Subcutaneous abdominal adipose tissue (tissue), 5 donors: Measurements from ENCODE around the gene ADORA1.

ENCODE experiments used
- H3K27ac ChIP-seq: one replicate; pipeline ENCODE4 v1.7.0; 2013; ENCODE audit warnings: low read depth, mild to moderate bottlenecking, inconsistent platforms, low read length, moderate library complexity
- H3K27me3 ChIP-seq, 5 donors: one replicate each; pipeline ENCODE4 v1.7.0; 2013; ENCODE audit warnings: low read length in 5 of 5, inconsistent platforms in 1 of 5; ENCODE audit not compliant: control insufficient read depth in 5 of 5, insufficient read depth in 4 of 5
- H3K36me3 ChIP-seq, 5 donors: one replicate each; pipeline ENCODE4 v1.7.0; 2013; ENCODE audit warnings: low read length in 5 of 5; ENCODE audit not compliant: control insufficient read depth in 5 of 5, insufficient read depth in 5 of 5
- H3K4me1 ChIP-seq, 5 donors: one replicate each; pipeline ENCODE4 v1.7.0; 2013; ENCODE audit warnings: low read length in 5 of 5, mild to moderate bottlenecking in 3 of 5, moderate library complexity in 1 of 5; ENCODE audit not compliant: control insufficient read depth in 5 of 5, insufficient read depth in 5 of 5
- H3K4me3 ChIP-seq, 5 donors: one replicate each; pipeline ENCODE4 v1.7.0; 2013; ENCODE audit warnings: low read length in 5 of 5, low read depth in 1 of 5
- H3K9ac ChIP-seq, 5 donors: one replicate each; pipeline ENCODE4 v1.7.0; 2013; ENCODE audit warnings: low read length in 5 of 5, mild to moderate bottlenecking in 4 of 5, moderate library complexity in 3 of 5
- H3K9me3 ChIP-seq, 5 donors: one replicate each; pipeline ENCODE4 v1.7.0; 2013; ENCODE audit warnings: low read length in 5 of 5; ENCODE audit not compliant: control insufficient read depth in 5 of 5
- donor health status: healthy.
- donor health status: healthy.
- donor health status: healthy.
- donor health status: healthy.
- donor health status: healthy.

ADORA1 gene

GRCh38 chr1:203178083-203178482 is 50.6 kb downstream of the ADORA1 start:
- Histone ChIP-seq H3K9me3 (no peaks in the 10 kb centered on the region), H3K4me3 (no peak overlapping the region), H3K9ac (no peak overlapping the region), H3K36me3 (no peaks in the 10 kb centered on the region), H3K27me3 (peaks cover 0 to 2% (median 0%) of the 10 kb centered on the region in 5 donors), H3K27ac (no peak overlapping the region), H3K4me1 (peaks cover 0 to 19% (median 11%) of the 10 kb centered on the region in 5 donors)

GRCh38 chr1:203178821-203179666 is 51.5 kb downstream of the ADORA1 start:
- H3K4me1 ChIP-seq = peaks cover 0 to 19% (median 11%) of the 10 kb centered on the region in 5 donors

GRCh38 chr1:203179667-203180005 is 52.1 kb downstream of the ADORA1 start:
- Histone ChIP-seq H3K36me3 (no peaks in the 10 kb centered on the region), H3K4me1 (peaks cover 0 to 19% (median 11%) of the 10 kb centered on the region in 5 donors), H3K9me3 (no peaks in the 10 kb centered on the region), H3K4me3 (no peak overlapping the region), H3K9ac (no peak overlapping the region), H3K27ac (no peak overlapping the region), H3K27me3 (peaks cover 0 to 2% (median 0%) of the 10 kb centered on the region in 5 donors)

More at GRCh38 chr1:203178821-203179666, 51.5 kb downstream of the ADORA1 start:
- Histone ChIP-seq H3K36me3 (no peaks in the 10 kb centered on the region), H3K9ac (no peak overlapping the region), H3K27me3 (peaks cover 0 to 2% (median 0%) of the 10 kb centered on the region in 5 donors), H3K9me3 (no peaks in the 10 kb centered on the region), H3K4me3 (no peak overlapping the region), H3K27ac (no peak overlapping the region)

DNA sequence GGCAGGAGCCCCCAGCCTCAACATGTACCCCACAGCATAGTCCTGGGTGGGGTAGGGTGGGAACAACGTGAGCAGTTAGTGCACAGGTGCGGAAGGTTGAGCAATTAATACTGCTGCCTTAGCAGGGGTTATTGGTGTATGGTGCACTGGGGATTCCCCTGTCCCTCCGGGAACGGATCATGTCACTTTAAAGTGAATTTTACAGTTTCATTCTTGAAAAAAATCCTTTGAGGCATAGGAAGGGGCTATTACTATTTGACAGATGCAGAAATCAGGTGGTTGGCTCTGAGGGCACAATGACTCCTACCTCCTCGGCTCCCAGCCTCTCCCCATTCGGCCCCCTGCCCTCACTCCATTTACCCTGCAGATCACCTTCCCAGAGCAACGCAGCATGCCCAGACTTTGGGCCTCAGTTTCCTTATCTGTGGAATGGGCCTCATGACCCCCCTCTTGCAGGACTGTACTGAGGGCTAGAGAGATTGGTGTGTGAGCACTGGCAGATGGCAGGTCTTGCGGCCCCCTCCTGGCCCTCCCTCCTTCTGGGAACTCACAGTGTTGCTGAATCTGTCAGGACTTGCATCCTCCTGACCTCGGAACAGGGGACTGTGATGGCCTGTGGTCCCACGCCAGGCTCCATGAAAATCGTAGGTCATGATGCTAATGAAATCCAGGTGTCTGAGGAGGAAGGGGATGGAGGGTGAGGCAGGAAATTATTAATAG is 53.2 kb downstream of the ADORA1 start:
- Histone ChIP-seq H3K27ac (no peak overlapping the region), H3K9ac (no peak overlapping the region), H3K4me1 (peaks cover 0 to 15% (median 4%) of the 10 kb centered on the region in 5 donors), H3K36me3 (no peaks in the 10 kb centered on the region), H3K4me3 (no peak overlapping the region), H3K27me3 (peaks cover 0 to 2% (median 0%) of the 10 kb centered on the region in 5 donors), H3K9me3 (no peaks in the 10 kb centered on the region)

DNA sequence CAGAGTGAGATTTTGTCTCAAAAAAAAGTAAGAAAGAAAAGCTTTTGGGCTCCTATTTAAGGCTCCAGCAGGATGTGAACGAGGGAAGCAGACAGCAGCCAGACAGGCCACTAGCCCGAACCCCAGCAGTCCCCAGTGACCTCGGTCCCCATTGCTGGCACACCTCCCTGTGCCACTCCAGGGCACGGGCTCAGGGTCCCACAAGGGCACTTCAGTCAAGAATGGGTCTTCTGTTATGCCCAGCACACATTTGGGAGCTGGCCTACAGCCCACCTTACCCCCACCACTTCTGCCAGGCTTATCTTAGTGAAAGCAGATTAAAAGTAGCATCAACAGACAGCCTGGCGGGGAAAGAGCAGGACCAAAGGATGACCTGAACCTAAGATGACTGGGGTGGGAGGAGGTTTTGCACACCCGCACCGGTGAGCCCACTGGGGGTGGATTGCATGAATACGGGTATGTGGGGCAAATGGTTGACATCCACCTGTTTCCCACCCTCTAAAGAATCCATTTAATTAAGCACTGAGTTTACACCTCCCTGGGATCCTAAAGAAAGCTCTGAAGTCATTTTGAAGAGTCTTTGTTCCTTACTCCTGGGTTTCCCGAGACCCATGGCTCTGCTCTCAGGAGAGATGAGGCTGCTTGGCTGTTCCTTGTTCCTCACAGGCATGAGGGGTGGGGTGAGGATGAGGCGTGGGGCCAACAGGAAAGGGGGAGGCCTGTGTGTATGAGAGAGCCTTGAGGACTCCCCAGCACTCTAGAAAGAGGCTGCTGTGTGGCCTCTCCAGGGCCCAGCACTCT is 54.3 kb downstream of the ADORA1 start:
- H3K27ac ChIP-seq = no peak overlapping the region
- no peak overlapping the region for H3K9ac ChIP-seq
- peaks cover 0 to 2% (median 0%) of the 10 kb centered on the region in 5 donors for H3K27me3 ChIP-seq
- no peak overlapping the region for H3K4me3 ChIP-seq
- peaks cover 0 to 14% (median 5%) of the 10 kb centered on the region in 5 donors for H3K4me1 ChIP-seq
- H3K36me3 ChIP-seq = no peaks in the 10 kb centered on the region
- no peaks in the 10 kb centered on the region for H3K9me3 ChIP-seq

DNA sequence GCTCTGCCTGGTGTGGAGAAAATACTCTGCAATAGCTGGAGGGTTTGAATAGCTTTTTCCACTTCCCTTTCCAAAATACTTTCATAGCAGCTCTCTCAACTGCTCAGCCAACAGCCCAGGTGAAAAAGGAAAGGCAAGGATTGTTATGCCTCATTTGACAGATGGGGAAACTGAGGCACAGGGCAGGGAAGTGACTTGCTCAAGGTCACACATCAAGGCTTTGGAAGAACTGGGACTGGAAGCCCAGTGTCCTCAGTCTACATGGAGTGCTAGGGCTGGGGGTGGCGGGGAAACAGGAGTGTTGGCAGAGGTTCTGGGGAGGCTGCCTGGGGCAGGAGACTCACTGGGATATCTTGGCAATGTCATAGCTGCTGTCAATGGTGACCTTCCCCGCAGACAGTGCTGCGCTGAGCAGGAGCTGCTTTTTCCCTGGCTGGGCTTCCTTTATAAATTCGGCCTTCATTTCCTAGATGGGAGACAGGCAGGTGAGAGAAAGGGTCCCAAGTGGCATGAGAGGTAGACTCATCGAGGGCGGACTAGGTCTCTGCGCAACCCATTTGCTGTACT is 54.9 kb downstream of the ADORA1 start:
- peaks cover 0 to 17% (median 10%) of the 10 kb centered on the region in 5 donors for H3K4me1 ChIP-seq
- peaks cover 0 to 2% (median 0%) of the 10 kb centered on the region in 5 donors for H3K27me3 ChIP-seq
- H3K27ac ChIP-seq = no peak overlapping the region
- no peak overlapping the region for H3K9ac ChIP-seq
- H3K36me3 ChIP-seq = no peaks in the 10 kb centered on the region
- no peaks in the 10 kb centered on the region for H3K9me3 ChIP-seq
- H3K4me3 ChIP-seq = no peak overlapping the region

GRCh38 chr1:203183828-203184227 is 56.3 kb downstream of the ADORA1 start:
- Histone ChIP-seq H3K4me3 (no peak overlapping the region), H3K27ac (no peak overlapping the region), H3K36me3 (no peaks in the 10 kb centered on the region), H3K9me3 (no peaks in the 10 kb centered on the region), H3K4me1 (peaks cover 0 to 13% (median 8%) of the 10 kb centered on the region in 5 donors), H3K9ac (no peak overlapping the region), H3K27me3 (peaks cover 0 to 2% (median 0%) of the 10 kb centered on the region in 5 donors)

GRCh38 chr1:203184467-203184866 is 56.9 kb downstream of the ADORA1 start:
- H3K27ac ChIP-seq = no peak overlapping the region
- H3K4me1 ChIP-seq = peaks cover 0 to 13% (median 8%) of the 10 kb centered on the region in 5 donors
- peaks cover 0 to under 1% (median 0%) of the 10 kb centered on the region in 5 donors for H3K27me3 ChIP-seq
- H3K4me3 ChIP-seq = no peak overlapping the region
- no peaks in the 10 kb centered on the region for H3K36me3 ChIP-seq
- no peak overlapping the region for H3K9ac ChIP-seq
- H3K9me3 ChIP-seq = no peaks in the 10 kb centered on the region

DNA sequence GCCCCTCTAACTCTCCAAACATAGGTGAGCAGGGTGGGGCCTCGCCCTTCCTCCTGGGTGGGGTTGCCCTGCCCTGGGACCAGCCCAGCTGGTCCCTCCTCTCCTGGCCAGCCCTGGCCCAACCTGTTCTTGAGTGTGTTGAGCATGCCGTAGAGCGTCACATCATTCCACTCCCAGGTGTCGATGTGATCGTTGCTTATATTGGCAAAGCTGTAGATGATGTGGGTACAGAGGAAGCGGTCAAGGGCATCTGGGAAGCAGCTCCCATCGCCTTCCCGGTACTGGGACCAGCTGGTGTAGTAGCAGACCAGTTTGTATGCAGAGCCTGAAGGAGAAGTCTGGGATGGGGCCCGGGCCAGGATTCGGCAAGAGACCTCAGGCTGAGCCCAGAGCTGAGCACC is 57.5 kb downstream of the ADORA1 start:
- H3K27ac ChIP-seq = no peak overlapping the region
- peaks cover 0 to 13% (median 8%) of the 10 kb centered on the region in 5 donors for H3K4me1 ChIP-seq
- no peak overlapping the region for H3K9ac ChIP-seq
- H3K36me3 ChIP-seq = no peaks in the 10 kb centered on the region
- H3K27me3 ChIP-seq = no peaks in the 10 kb centered on the region
- H3K4me3 ChIP-seq = no peak overlapping the region
- H3K9me3 ChIP-seq = no peaks in the 10 kb centered on the region
